Memory B cell (primary cell): ENCODE measurements around the gene WWP2.
"Not testable (repeated sequence)": the region's sequence is repeated elsewhere in the genome, so short reads cannot be mapped to it uniquely, and the experiment has no call there.

Experiments used
- ATAC-seq: fragments of 150-1000 bp; cut with Tn5 transposase; 2 replicates; pipeline ENCODE4 v1.10.0; 2021; ENCODE audit warnings: low read depth, mild to moderate bottlenecking, moderate library complexity
- DNase-seq, 2 donors: peaks; one replicate each; pipeline ENCODE4 v3.0.0; 2022; ENCODE audit warnings: low spot score in 2 of 2
- H3K27ac Mint-ChIP-seq: one replicate; pipeline ENCODE4 v1.8.0; 2022; ENCODE audit warnings: mild to moderate bottlenecking, moderate library complexity, mixed read lengths
- H3K27me3 Mint-ChIP-seq: one replicate; pipeline ENCODE4 v1.8.0; 2022; ENCODE audit warnings: mixed read lengths
- H3K36me3 Mint-ChIP-seq: one replicate; pipeline ENCODE4 v1.8.0; 2022; ENCODE audit warnings: mild to moderate bottlenecking, mixed read lengths
- H3K4me1 Mint-ChIP-seq: one replicate; pipeline ENCODE4 v1.8.0; 2022; ENCODE audit warnings: mixed read lengths
- H3K4me3 Mint-ChIP-seq: one replicate; pipeline ENCODE4 v1.8.0; 2022; ENCODE audit warnings: mild to moderate bottlenecking, moderate library complexity, mixed read lengths
- H3K9me3 Mint-ChIP-seq: one replicate; pipeline ENCODE4 v1.8.0; 2022; ENCODE audit warnings: mixed read lengths

WWP2 gene

DNA sequence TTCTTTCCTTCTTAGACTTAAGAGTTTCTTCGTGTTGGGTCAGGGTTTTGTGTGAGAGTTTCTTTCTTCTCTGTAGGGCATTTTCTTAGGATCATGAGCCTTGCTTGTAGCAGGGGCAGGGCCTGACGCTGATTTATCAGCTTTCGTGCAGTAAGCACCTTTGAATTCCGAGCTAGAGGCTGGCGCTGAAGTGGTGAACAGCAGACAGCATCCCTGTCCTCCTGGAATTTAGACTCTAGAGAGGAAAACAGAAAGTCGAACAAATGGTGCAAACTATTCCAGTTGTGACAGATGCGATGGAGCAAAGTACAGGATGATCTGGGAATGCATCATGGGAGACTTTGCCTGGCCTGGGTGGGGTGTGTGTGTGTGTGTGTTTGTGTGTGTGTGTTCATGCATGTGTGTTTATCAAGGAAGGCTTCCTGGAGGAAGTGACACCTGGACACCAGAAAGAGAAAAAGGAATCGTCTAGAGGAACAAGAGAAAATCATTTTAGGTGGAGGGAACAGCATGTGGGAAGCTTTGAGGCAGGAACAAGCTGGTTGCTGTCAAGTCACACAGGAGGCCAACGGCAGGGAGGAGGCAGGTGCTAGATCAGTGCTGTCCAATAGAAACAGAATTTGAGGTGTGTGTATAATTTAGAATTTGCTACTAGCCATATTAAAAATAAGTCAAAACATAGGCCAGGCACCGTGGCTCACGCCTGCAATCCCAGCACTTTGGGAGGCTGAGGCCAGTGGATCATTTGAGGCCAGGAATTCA is 60.2 kb downstream of the WWP2 start:
- DNase-seq (no peak), ATAC-seq (no peak)
- H3K9me3 Mint-ChIP-seq: peaks cover 3% of the 10 kb centered on the region
- no peak overlapping the region for H3K4me3 Mint-ChIP-seq
- H3K36me3 Mint-ChIP-seq: peaks cover 19% of the 10 kb centered on the region
- peak overlapping the region; percentile 45 for H3K27ac Mint-ChIP-seq
- H3K4me1 Mint-ChIP-seq: peaks cover 17% of the 10 kb centered on the region
- no peaks in the 10 kb centered on the region for H3K27me3 Mint-ChIP-seq

DNA sequence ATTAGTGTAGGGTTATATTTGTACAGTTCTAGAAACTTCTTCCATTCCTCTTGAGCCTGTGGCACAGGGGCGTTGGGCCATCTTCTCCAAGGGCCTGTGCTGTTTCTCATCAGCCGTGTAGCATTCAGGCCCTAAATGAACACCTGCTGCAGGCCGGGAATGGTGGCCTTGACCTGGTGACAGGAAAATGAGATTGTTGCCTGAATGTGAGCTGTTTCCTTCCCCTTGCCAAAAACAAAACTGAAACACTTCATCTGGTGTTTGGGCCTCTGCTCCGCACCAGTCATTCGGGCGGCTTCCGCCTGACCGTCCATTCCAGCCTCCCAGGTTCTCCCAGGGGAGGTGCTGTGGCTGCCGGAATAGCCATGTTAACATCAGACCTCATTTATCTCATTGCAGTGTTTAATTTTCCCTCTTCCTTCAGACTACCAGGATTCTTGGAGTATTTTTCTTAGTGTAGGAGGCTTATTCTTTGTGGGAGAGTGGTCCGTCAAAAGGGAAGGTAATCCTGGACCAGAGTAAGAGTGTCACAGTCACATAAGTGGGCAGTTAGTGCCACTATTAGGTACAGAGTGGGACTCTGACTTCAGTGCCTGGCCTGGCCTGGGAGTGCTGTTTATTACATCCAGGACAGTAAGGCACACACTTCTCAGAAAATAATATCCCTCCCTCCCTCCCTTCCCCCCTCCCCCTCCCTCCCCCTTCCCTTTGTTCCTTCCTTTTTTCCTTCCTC is 61.9 kb downstream of the WWP2 start:
- H3K36me3 Mint-ChIP-seq: peaks cover 13% of the 10 kb centered on the region
- peak overlapping the region; percentile 94 for H3K27ac Mint-ChIP-seq
- H3K9me3 Mint-ChIP-seq: no peaks in the 10 kb centered on the region
- H3K4me3 Mint-ChIP-seq: peak overlapping the region; percentile 87
- peaks cover 17% of the 10 kb centered on the region for H3K4me1 Mint-ChIP-seq
- no peaks in the 10 kb centered on the region for H3K27me3 Mint-ChIP-seq
- DNase-seq (peak; percentile 29 to 31), ATAC-seq (peak; percentile 95)

DNA sequence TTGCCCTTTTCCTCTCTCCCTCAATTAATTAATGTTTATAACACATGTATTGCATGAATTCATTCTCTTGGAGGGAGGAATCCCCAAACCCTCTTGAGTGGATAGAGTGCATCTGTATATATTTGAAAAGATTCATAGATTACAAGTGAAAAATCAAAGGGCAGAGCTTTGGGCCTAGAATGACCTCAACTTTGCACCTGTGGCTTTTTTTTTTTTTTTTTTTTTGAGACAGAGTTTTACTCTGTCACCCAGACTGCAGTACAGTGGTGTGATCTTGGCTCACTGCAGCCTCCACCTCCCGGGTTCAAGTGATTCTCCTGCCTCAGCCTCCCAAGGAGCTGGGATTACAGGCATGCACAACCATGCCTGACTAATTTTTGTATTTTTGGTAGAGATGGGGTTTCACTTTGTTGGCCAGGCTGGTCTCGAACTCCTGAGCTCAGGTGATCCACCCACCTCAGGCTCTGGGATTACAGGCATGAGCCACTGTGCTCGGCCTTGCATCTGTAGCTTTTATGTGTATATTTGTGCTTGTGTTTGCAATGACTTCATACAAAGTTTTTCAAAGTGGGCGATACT is 62.5 kb downstream of the WWP2 start:
- Mint-ChIP-seq H3K36me3 (peaks cover 14% of the 10 kb centered on the region), H3K4me3 (peak overlapping the region; percentile 87), H3K27ac (peak overlapping the region; percentile 94), H3K4me1 (peaks cover 17% of the 10 kb centered on the region)
- not testable (repeated sequence) for H3K27me3 Mint-ChIP-seq, H3K9me3 Mint-ChIP-seq, ATAC-seq, DNase-seq

DNA sequence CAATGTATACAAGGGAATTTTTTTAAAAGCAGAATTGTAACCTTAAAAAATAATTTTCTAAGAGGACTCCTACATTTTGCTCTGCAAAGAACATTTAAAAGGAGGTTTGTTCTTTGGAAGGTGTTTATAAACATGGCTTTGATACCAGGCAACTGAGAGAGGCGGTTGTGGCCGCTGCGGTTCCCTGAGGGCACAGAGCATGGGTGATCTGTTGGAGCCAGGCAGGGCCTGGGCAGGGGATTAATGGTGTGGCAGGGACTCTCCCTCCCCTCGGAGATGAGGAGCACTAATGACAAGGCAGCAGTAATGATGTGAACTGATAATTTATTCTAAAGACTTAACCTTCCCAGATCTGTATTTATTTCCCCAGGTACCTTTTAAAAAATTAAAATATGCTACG is 65.4 kb downstream of the WWP2 start:
- peaks cover 11% of the 10 kb centered on the region for H3K4me1 Mint-ChIP-seq
- H3K27ac Mint-ChIP-seq: no peak overlapping the region
- DNase-seq (no peak), ATAC-seq (no peak)
- H3K36me3 Mint-ChIP-seq: peaks cover 11% of the 10 kb centered on the region
- no peaks in the 10 kb centered on the region for H3K9me3 Mint-ChIP-seq
- no peaks in the 10 kb centered on the region for H3K27me3 Mint-ChIP-seq
- H3K4me3 Mint-ChIP-seq: no peak overlapping the region

DNA sequence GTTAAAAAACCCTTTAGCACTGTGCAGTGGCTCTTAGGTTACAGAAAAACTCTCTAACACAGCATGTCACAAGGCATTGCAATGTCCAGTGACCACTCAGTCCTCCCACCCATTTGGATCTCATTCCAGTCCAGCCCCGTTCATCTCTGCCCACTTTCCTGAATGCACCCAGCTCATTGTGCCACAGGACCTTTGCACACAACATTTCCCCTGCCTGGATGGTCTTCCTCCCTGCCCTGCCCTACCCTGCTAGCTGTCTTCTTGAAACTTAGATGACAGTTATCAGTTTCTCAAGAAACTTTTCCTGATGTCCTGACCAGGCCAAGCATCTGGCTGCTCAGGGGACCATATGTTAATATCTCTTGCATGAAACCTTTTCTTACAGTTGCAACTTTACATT is 67.2 kb downstream of the WWP2 start:
- peak overlapping the region; percentile 64 for H3K27ac Mint-ChIP-seq
- DNase-seq (no peak), ATAC-seq (no peak)
- no peaks in the 10 kb centered on the region for H3K9me3 Mint-ChIP-seq
- H3K4me1 Mint-ChIP-seq: peaks cover 2% of the 10 kb centered on the region
- no peak overlapping the region for H3K4me3 Mint-ChIP-seq
- H3K27me3 Mint-ChIP-seq: no peaks in the 10 kb centered on the region
- H3K36me3 Mint-ChIP-seq: peaks cover 11% of the 10 kb centered on the region

DNA sequence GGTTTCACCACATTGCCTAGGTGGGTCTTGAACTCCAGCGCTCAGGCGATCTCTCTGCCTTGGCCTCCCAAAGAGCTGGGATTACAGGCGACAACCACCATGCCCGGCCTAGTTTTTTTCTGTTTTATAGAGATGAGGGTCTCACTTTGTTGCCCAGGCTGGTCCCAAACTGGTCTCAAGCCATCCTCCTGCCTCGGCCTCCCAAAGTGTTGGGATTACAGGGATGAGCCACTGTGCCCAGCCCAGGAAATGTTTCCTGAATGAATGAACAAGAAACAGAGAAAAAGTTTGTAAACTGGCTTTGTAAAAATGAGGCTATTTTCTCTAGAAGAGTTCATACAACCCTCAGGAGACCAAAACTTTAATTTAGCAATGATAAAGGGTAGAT is 68.0 kb downstream of the WWP2 start:
- no peaks in the 10 kb centered on the region for H3K9me3 Mint-ChIP-seq
- H3K36me3 Mint-ChIP-seq: peaks cover 11% of the 10 kb centered on the region
- no peak overlapping the region for H3K4me3 Mint-ChIP-seq
- ATAC-seq (no peak), DNase-seq (no peak)
- H3K27me3 Mint-ChIP-seq: no peaks in the 10 kb centered on the region
- no peaks in the 10 kb centered on the region for H3K4me1 Mint-ChIP-seq
- H3K27ac Mint-ChIP-seq: no peak overlapping the region

DNA sequence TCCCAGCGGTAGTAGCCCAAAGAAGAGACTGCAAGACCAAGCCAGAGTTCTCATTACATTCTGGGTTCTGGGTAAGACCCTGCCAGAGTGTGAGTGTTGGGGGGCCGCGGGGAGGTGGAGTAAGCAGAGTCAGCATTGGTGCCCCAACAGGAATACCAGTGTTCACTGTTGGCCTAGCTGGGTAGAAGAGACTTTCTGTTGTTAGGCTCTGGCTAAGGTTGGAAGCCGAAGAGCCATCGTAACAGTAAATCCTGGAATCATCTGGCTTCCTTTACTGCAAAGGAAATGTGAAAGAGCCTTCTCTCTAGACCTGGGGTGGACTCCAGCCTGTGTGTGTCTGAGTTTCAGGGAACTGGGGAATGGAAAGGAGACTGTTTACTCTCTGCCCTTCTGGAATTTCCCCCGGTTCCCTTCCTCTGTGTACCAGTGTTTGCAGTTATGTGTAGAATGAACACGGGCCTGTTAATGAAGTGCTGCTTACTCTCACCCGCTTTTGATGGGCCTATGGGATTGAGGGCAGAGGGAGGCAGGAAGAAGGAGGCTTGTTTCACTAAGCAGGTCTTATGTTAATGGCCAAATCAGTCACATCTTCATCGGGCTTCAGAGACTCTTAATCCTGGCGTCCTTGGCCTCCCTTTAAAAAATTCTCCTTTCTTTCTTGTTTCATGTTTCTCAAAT is 68.5 kb downstream of the WWP2 start:
- Mint-ChIP-seq H3K36me3 (peaks cover 11% of the 10 kb centered on the region), H3K9me3 (no peaks in the 10 kb centered on the region), H3K27me3 (no peaks in the 10 kb centered on the region), H3K4me1 (no peaks in the 10 kb centered on the region), H3K4me3 (no peak overlapping the region), H3K27ac (no peak overlapping the region)
- DNase-seq: no peak
- ATAC-seq: no peak

DNA sequence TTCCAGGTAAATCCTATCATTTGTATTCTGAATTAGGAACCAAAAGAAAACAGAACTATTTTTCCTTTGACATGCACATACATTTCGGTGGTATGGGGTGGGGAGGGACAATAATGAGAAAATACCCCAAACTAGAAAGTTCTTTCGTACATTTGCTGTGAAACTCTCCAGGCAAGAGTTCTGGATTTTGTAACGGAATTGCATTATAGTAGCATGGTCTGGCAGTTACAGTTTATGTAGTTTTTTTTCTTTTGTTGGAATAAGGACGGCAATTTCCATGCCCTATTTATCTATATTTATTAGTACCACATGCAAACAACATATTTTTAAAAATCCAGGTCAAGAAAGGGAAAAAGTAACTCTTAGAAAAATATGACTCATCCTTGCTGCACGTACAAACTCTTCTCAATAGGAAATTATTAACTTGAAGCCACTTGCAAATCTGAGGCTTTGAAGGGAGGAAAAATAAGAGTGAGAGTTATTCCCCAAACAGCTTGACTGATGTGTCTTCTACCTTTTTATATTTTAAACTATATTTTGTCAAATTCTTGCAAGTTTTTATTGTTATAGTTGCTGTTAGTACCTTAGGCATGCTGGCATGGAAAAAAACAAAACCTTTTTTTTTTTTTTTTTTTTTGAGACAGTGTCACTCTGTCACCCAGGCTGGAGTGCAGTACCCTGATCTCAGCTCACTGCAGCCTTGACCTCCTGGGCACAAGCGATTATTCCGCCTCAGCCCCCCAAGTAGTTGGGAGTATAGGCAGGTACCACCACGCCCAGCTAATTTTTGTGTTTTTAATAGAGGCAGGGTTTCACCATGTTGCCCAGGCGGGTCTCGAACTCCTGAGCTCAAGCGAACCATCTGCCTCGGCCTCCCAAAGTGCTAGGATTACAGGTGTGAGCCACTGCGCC is 69.3 kb downstream of the WWP2 start:
- Mint-ChIP-seq H3K27me3 (no peaks in the 10 kb centered on the region), H3K9me3 (no peaks in the 10 kb centered on the region), H3K36me3 (peaks cover 11% of the 10 kb centered on the region), H3K4me1 (no peaks in the 10 kb centered on the region), H3K4me3 (no peak overlapping the region), H3K27ac (no peak overlapping the region)
- ATAC-seq (no peak), DNase-seq (no peak)

DNA sequence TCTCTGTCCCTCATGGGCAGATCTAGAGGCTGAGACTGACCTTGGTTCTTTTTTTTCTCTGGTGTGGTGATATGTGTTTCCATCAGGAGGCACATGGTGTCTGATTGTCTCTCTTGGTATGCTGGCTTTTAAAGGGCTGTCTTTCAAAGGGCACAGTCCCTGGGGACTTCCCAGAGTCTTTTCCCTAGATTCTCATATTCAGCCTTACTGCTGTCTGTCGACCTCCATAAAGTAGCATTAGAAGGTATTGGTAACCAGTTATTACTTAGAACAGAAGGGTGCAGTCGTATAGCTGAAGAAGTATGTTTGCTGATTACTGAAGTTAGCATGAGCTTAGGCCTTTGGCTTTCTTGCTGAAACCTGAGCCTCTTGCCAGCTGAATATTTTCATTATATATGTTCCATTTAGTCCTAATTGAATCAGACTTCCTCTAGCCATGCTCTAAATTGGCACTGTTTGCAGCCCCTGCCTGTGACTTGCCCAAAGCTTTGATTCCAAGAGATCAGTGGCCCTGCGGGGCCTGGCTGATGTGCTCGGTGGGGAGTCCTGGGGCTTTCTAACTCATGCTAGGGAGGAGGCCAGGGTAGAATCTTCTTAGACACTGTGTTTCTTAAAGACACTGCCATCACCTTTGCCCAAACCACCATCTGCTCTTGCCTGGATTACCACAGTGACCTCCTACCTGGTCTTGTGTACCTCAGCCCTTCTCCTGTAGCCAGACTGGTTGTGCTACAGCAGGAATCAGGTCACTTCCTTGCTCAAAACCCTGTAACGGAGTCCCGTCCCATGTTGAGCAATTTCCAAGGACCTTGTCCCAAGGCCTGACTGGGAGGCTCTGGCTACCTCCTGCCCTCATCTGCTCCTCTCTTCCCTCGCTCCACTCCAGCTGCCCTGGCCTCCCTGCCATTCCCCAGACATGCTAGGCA is 71.5 kb downstream of the WWP2 start:
- no peaks in the 10 kb centered on the region for H3K9me3 Mint-ChIP-seq
- no peak overlapping the region for H3K4me3 Mint-ChIP-seq
- ATAC-seq: no peak
- no peak for DNase-seq
- H3K4me1 Mint-ChIP-seq: no peaks in the 10 kb centered on the region
- no peaks in the 10 kb centered on the region for H3K27me3 Mint-ChIP-seq
- H3K36me3 Mint-ChIP-seq: peaks cover 13% of the 10 kb centered on the region
- H3K27ac Mint-ChIP-seq: no peak overlapping the region

DNA sequence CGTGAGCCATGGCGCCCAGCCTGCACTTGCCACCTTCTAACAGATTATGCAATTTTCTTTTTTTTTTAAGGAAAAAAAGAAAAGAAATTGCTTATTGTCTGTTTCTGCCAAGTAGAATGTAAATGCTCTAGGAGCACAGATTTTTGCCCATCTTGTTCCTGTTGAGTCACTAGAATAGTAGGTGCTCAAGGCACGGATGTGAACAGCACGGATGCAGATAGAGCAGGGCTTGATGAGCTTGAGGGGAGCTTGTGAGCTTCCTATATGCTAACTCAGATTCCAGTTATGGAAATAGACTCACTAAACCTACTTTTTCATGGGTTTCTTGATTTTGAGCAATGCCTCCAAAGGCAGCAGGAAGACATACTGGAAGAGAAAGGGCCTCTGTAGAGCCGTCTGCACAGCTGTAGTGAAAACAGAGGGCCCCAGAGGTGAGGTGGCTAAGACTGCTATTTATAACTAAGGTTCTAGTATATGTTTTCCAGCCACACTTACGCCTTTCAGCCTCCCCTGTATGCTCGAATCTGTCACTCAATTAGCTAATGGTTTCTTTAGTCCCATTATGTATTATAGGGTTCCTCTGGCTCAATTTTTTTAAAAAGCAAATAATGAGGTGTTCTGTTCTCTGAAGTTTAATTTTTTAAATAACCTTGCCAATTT is 72.8 kb downstream of the WWP2 start:
- Mint-ChIP-seq H3K9me3 (no peaks in the 10 kb centered on the region), H3K36me3 (peaks cover 7% of the 10 kb centered on the region), H3K27ac (no peak overlapping the region), H3K4me3 (no peak overlapping the region), H3K27me3 (no peaks in the 10 kb centered on the region), H3K4me1 (no peaks in the 10 kb centered on the region)
- no peak for DNase-seq
- ATAC-seq: no peak

DNA sequence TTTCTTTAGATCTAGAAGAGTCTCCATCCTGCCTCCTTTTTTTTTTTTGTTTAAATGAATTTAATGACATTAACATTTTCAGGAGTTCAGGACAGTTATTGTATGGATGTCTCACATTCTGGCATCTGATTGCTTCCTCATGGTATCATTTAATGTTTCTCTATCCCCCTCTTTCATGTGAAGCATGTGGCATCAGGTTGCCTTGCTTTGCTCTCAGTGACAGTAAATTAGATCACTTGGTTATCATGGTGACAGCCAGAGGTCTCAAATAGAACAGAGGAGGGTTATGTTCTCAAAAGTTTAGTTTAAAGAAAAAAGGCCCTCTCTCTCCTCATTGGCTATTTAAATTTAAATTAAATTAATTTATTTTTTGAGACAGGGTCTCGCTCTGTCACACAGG is 74.1 kb downstream of the WWP2 start:
- DNase-seq (no peak), ATAC-seq (no peak)
- no peaks in the 10 kb centered on the region for H3K4me1 Mint-ChIP-seq
- H3K36me3 Mint-ChIP-seq: peaks cover 13% of the 10 kb centered on the region
- H3K27ac Mint-ChIP-seq: no peak overlapping the region
- no peak overlapping the region for H3K4me3 Mint-ChIP-seq
- H3K9me3 Mint-ChIP-seq: no peaks in the 10 kb centered on the region
- H3K27me3 Mint-ChIP-seq: no peaks in the 10 kb centered on the region

DNA sequence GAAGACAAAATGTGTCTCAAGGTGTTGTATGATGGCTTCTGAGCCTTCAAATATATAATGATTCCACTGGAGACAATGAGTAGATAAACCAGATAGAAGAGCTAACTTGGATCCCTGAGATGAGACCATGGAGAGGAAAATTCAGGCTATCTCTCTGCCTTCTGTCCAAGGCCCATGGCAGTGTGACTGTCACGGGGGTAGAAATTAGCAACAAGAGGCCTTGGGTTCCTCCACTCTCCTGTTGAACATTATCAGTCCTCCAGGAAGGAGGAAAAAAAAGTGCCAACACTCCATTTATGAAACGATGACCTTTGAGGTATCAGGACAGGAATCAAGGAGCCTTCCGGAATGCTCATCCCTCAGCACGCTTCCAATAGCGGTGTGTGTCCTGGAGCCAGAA is 75.2 kb downstream of the WWP2 start:
- Mint-ChIP-seq H3K27me3 (no peaks in the 10 kb centered on the region), H3K36me3 (peaks cover 23% of the 10 kb centered on the region), H3K9me3 (no peaks in the 10 kb centered on the region), H3K4me3 (no peak overlapping the region), H3K4me1 (no peaks in the 10 kb centered on the region), H3K27ac (peak overlapping the region; percentile 31)
- DNase-seq (no peak), ATAC-seq (no peak)
